ENCODE measurements around the gene MSH3.

- TF ChIP-seq POLR2A (IDR thresholded peaks at IDR 0.05; ENCODE audit: low read depth, low read length): no peak
- no peak for TF ChIP-seq POLR2AphosphoS5 (IDR thresholded peaks at IDR 0.05; ENCODE audit: low read depth, low read length)
These were observed 152.5 kb downstream of the MSH3 start for GRCh38 chr5:80806929-80807328.
